Glutamatergic neuron (in vitro differentiated cells): ENCODE data around the gene ROCK2. TPM values are rescaled to one million over a fixed set of nuclear protein-coding genes. Genes with fewer than 3 reads are reported as not detected.
"Not testable (repeated sequence)": the region's sequence is repeated elsewhere in the genome, so short reads cannot be mapped to it uniquely, and the experiment has no call there.

Source experiments
- DNase-seq: peaks from one replicate; pipeline ENCODE4 v3.0.0; 2022
- H3K27ac Mint-ChIP-seq: one replicate; pipeline ENCODE4 v1.8.0; 2020; ENCODE audit warnings: mild to moderate bottlenecking, mixed read lengths, inconsistent platforms; ENCODE audit not compliant: unreplicated experiment
- H3K27me3 Mint-ChIP-seq: one replicate; pipeline ENCODE4 v1.8.0; 2020; ENCODE audit warnings: mild to moderate bottlenecking, moderate library complexity, mixed read lengths, inconsistent platforms; ENCODE audit not compliant: unreplicated experiment
- H3K36me3 Mint-ChIP-seq: one replicate; pipeline ENCODE4 v1.8.0; 2020; ENCODE audit warnings: mild to moderate bottlenecking, mixed read lengths, inconsistent platforms; ENCODE audit not compliant: unreplicated experiment
- H3K4me1 Mint-ChIP-seq: one replicate; pipeline ENCODE4 v1.8.0; 2020; ENCODE audit warnings: mild to moderate bottlenecking, low read depth, mixed read lengths, inconsistent platforms; ENCODE audit not compliant: unreplicated experiment
- H3K4me3 Mint-ChIP-seq: one replicate; pipeline ENCODE4 v1.8.0; 2020; ENCODE audit warnings: mild to moderate bottlenecking, mixed read lengths, inconsistent platforms; ENCODE audit not compliant: unreplicated experiment
- H3K9me3 Mint-ChIP-seq: one replicate; pipeline ENCODE4 v1.8.0; 2020; ENCODE audit warnings: mild to moderate bottlenecking, moderate library complexity, mixed read lengths, inconsistent platforms; ENCODE audit not compliant: unreplicated experiment
- CTCF ChIP-seq: fragments of 200-600 bp; sonication (generic); IDR thresholded peaks from one replicate; pipeline ENCODE4 v1.5.0; 2021; ENCODE audit not compliant: partially characterized antibody, unreplicated experiment
- total RNA-seq: library from RNA; stranded (reverse); fragmentation: NEBNext Ultra II Directional; extraction: Animal tissue kit (Norgen Biotek cat#: 25700); gene quantifications from one replicate; pipeline ENCODE4 v1.2.1, GENCODE V29; 2021; ENCODE audit not compliant: unreplicated experiment

Gene ROCK2
- total RNA-seq, 1 donor from 2014 or later: 34.6 TPM

DNA sequence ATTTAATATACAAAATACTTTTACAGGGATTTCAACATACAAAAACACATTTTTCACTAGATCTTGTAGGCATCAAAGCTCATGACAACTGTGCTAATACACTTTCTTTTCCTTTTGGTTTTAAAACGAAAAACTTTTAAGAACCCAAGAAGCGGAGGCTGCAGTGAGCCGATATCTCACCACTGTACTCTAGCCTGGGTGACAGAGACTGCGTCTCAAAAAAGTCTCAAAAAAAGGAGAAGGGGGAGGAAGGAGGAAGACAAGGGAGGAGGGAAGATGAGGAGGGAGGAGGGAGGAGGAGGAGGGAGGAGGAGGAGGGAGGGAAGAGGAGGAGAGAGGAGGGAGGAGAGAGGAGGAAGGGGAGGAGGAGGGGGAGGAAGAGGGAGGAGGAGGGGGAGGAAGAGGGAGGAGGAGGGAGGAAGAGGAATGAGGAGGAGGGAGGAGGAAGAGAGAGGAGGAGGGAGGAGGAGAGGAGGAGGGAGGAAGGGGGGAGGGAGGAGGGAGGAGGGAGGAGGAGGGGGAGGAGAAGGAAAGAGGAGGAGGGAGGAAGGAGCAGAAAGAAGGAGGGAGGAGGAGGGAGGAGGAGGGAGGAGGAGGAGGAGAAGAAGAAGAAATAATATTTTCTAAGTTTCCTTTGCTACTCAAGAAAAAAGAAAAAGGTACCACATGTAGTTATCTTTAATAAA lies 13.8 kb downstream of the ROCK2 start:
- no peak for DNase-seq
- Mint-ChIP-seq H3K4me1 (peaks cover 3% of the 10 kb centered on the region), H3K27ac (no peak overlapping the region), H3K36me3 (no peaks in the 10 kb centered on the region), H3K4me3 (no peak overlapping the region), H3K27me3 (no peaks in the 10 kb centered on the region), H3K9me3 (peaks cover 2% of the 10 kb centered on the region)
- no peak for TF ChIP-seq CTCF

GRCh38 chr2:11329776-11330175 lies 14.7 kb downstream of the ROCK2 start:
- peaks cover 2% of the 10 kb centered on the region for H3K9me3 Mint-ChIP-seq
- H3K27ac Mint-ChIP-seq: no peak overlapping the region
- no peaks in the 10 kb centered on the region for H3K36me3 Mint-ChIP-seq
- H3K4me3 Mint-ChIP-seq: no peak overlapping the region
- H3K4me1 Mint-ChIP-seq: no peaks in the 10 kb centered on the region
- no peak for TF ChIP-seq CTCF
- H3K27me3 Mint-ChIP-seq: no peaks in the 10 kb centered on the region
- DNase-seq: no peak

DNA sequence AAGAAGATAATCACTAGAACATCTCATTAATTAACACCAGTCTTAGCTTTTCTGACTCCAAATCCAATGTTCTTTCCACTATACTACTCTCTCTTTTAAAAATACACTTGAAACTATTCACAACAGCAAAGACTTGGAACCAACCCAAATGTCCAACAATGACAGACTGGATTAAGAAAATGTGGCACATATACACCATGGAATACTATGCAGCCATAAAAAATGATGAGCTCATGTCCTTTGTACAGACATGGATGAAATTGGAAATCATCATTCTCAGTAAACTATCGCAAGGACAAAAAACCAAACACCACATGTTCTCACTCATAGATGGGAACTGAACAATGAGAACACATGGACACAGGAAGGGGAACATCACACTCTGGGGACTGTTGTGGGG lies 15.9 kb downstream of the ROCK2 start:
- H3K27me3 Mint-ChIP-seq, H3K36me3 Mint-ChIP-seq, H3K27ac Mint-ChIP-seq, H3K9me3 Mint-ChIP-seq, H3K4me1 Mint-ChIP-seq, H3K4me3 Mint-ChIP-seq, DNase-seq: not testable (repeated sequence)

DNA sequence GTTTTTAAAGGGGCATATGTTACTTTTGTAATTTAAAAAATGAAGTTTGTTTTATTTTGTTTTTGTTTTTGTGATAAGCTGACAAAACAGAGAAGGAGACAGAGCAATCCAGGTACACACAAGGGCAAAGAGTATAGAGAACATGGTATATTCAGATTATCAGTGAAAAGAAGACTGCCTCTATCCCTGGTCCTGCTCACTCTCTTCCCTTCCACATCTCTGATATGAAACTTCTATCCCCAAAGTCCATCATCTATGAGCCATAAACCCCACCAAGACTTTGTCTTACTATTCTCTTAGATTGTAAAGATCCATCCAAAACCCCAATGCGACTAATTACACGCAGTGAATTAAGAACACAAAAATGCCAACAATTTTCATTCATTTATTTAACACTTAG lies 16.6 kb downstream of the ROCK2 start:
- DNase-seq: no peak
- Mint-ChIP-seq H3K4me3 (no peak overlapping the region), H3K9me3 (peaks cover 2% of the 10 kb centered on the region), H3K36me3 (no peaks in the 10 kb centered on the region), H3K27ac (peak overlapping the region; percentile 6), H3K4me1 (no peaks in the 10 kb centered on the region), H3K27me3 (no peaks in the 10 kb centered on the region)
- no peak for TF ChIP-seq CTCF

- TF ChIP-seq CTCF: no peak
- Mint-ChIP-seq H3K4me3 (no peak overlapping the region), H3K4me1 (no peaks in the 10 kb centered on the region), H3K9me3 (peaks cover 2% of the 10 kb centered on the region), H3K27ac (no peak overlapping the region), H3K36me3 (no peaks in the 10 kb centered on the region), H3K27me3 (no peaks in the 10 kb centered on the region)
- no peak for DNase-seq
Observed at GRCh38 chr2:11326677-11327211, 17.7 kb downstream of the ROCK2 start.
